Glomerular visceral epithelial cell (primary cell): Measurements from ENCODE around the gene TBX3.
"Not testable (repeated sequence)": the region's sequence is repeated elsewhere in the genome, so short reads cannot be mapped to it uniquely, and the experiment has no call there.

Experiments
- DNase-seq: peaks from one replicate; pipeline ENCODE4 v3.0.0-alpha.2; 2016; ENCODE audit errors: extremely low spot score

TBX3 gene

GRCh38 chr12:114684098-114684869 lies at the start of gene TBX3:
Gene TBX3, minus strand, starts transcription at chr12:114684175. Its CDS starts 975 bp downstream, at chr12:114683200.
- peak; percentile 44 for DNase-seq

GRCh38 chr12:114732426-114733030 lies 48.6 kb upstream of the TBX3 start:
- no peak for DNase-seq

GRCh38 chr12:114729731-114730130 lies 45.8 kb upstream of the TBX3 start:
- no peak for DNase-seq

- no peak for DNase-seq
Observed at GRCh38 chr12:114726092-114726710, 42.2 kb upstream of the TBX3 start.

GRCh38 chr12:114722176-114722575 lies 38.2 kb upstream of the TBX3 start:
- not testable (repeated sequence) for DNase-seq

GRCh38 chr12:114721266-114721665 lies 37.3 kb upstream of the TBX3 start:
- DNase-seq = no peak

GRCh38 chr12:114713466-114714215 lies 29.7 kb upstream of the TBX3 start:
- DNase-seq = no peak

- no peak for DNase-seq
Observed at GRCh38 chr12:114711689-114712152, 27.7 kb upstream of the TBX3 start.

GRCh38 chr12:114710151-114710550 lies 26.2 kb upstream of the TBX3 start:
- DNase-seq = no peak

GRCh38 chr12:114709112-114709511 lies 25.1 kb upstream of the TBX3 start:
- no peak for DNase-seq

GRCh38 chr12:114708598-114708997 lies 24.6 kb upstream of the TBX3 start:
- DNase-seq = not testable (repeated sequence)

GRCh38 chr12:114704096-114704495 lies 20.1 kb upstream of the TBX3 start:
- no peak for DNase-seq

- DNase-seq = no peak
Observed at GRCh38 chr12:114703060-114703493, 19.1 kb upstream of the TBX3 start.

- no peak for DNase-seq
Observed at GRCh38 chr12:114702462-114702861, 18.5 kb upstream of the TBX3 start.

GRCh38 chr12:114701553-114701952 lies 17.6 kb upstream of the TBX3 start:
- DNase-seq = no peak

- DNase-seq = no peak
Observed at GRCh38 chr12:114701104-114701414, 17.1 kb upstream of the TBX3 start.

GRCh38 chr12:114700392-114701103 lies 16.6 kb upstream of the TBX3 start:
- DNase-seq = no peak

GRCh38 chr12:114698566-114699163 lies 14.7 kb upstream of the TBX3 start:
- DNase-seq = no peak

- no peak for DNase-seq
Observed at GRCh38 chr12:114697741-114698565, 14.0 kb upstream of the TBX3 start.

GRCh38 chr12:114697243-114697716 lies 13.3 kb upstream of the TBX3 start:
- no peak for DNase-seq
